Gastroesophageal sphincter (tissue), 4 donors: ENCODE data around the gene CHRNA7. TPM values are rescaled to one million over a fixed set of nuclear protein-coding genes. Genes with fewer than 3 reads are reported as not detected.

Experiments
- ATAC-seq: fragments of 150-250 bp; one replicate; pipeline ENCODE4 v1.9.1; 2016; ENCODE audit warnings: mild to moderate bottlenecking, moderate library complexity
- H3K27ac ChIP-seq, 4 donors: fragments of 200-600 bp; sonication (generic) in 3 of 4; 1 replicate in 3 of 4; 2 replicates in 1 of 4; pipeline ENCODE4 v1.5.1; 2016 to 2019
- H3K27me3 ChIP-seq: fragments of 200-600 bp; sonication (generic); one replicate; pipeline ENCODE4 v1.5.1; 2019
- H3K36me3 ChIP-seq, 2 donors: fragments of 200-600 bp; sonication (generic); one replicate each; pipeline ENCODE4 v1.5.1; 2019; ENCODE audit warnings: control low read depth in 1 of 2
- H3K4me1 ChIP-seq, 3 donors: fragments of 200-600 bp; sonication (generic); 1 replicate in 2 of 3; 2 replicates in 1 of 3; pipeline ENCODE4 v1.5.1; 2016 to 2019; ENCODE audit warnings: control low read depth in 2 of 3
- H3K4me3 ChIP-seq, 2 donors: fragments of 200-600 bp; sonication (generic); one replicate each; pipeline ENCODE4 v1.5.1; 2019; ENCODE audit warnings: mild to moderate bottlenecking in 1 of 2, moderate library complexity in 1 of 2
- H3K9me3 ChIP-seq, 3 donors: fragments of 200-600 bp; sonication (generic); one replicate each; pipeline ENCODE4 v1.5.1; 2017 to 2019; ENCODE audit warnings: control low read depth in 2 of 3
- EP300 ChIP-seq: sonication (generic); formaldehyde crosslinking; IDR thresholded peaks from one replicate; pipeline ENCODE4 v1.6.1; 2017; ENCODE audit warnings: antibody characterized with exemption, mild to moderate bottlenecking
- POLR2A ChIP-seq, 2 donors: fragments of 450-650 bp; IDR thresholded peaks; one replicate each; pipeline ENCODE4 v1.6.1; 2017; ENCODE audit warnings: antibody characterized with exemption in 2 of 2, mild to moderate bottlenecking in 2 of 2, moderate library complexity in 1 of 2
- POLR2AphosphoS5 ChIP-seq: sonication (generic); formaldehyde crosslinking; IDR thresholded peaks from one replicate; pipeline ENCODE4 v1.6.1; 2017; ENCODE audit warnings: antibody characterized with exemption
- WGBS, 2 donors: methylation state at CpG; one replicate each; pipeline ENCODE4 v1.1.5; 2018; ENCODE audit warnings: low coverage in 1 of 2; 5-methylcytosine and 5-hydroxymethylcytosine counted together
- total RNA-seq, 4 donors: library from RNA; depleted of rRNA; stranded (reverse); fragments of >200 nt; gene quantifications; one replicate each; pipeline ENCODE4 v1.1.0, GENCODE V29; 2016
- TF ChIP-seq, protein P1 (sequence below), 4 experiments: fragments of 200-600 bp in 2 of 4; fragments of 450-650 bp in 2 of 4; sonication (generic) in 1 of 4; IDR thresholded peaks; one replicate each; pipeline ENCODE4 v1.5.1; 2017 to 2019; ENCODE audit warnings: antibody characterized with exemption in 4 of 4, mild to moderate bottlenecking in 2 of 4, moderate library complexity in 2 of 4

The CHRNA7 gene
- total RNA-seq, 4 donors from 2014 or later = 0.13 to 2.5 (median 1.0) TPM

- TF ChIP-seq POLR2A (IDR thresholded peaks at IDR 0.05) = no peak
- TF ChIP-seq, protein P1, sequence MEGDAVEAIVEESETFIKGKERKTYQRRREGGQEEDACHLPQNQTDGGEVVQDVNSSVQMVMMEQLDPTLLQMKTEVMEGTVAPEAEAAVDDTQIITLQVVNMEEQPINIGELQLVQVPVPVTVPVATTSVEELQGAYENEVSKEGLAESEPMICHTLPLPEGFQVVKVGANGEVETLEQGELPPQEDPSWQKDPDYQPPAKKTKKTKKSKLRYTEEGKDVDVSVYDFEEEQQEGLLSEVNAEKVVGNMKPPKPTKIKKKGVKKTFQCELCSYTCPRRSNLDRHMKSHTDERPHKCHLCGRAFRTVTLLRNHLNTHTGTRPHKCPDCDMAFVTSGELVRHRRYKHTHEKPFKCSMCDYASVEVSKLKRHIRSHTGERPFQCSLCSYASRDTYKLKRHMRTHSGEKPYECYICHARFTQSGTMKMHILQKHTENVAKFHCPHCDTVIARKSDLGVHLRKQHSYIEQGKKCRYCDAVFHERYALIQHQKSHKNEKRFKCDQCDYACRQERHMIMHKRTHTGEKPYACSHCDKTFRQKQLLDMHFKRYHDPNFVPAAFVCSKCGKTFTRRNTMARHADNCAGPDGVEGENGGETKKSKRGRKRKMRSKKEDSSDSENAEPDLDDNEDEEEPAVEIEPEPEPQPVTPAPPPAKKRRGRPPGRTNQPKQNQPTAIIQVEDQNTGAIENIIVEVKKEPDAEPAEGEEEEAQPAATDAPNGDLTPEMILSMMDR (IDR thresholded peaks at IDR 0.05) = no peak
- TF ChIP-seq EP300 = no peak
- no peak for TF ChIP-seq POLR2AphosphoS5
- peaks cover 4% of the 10 kb centered on the region for H3K27me3 ChIP-seq
- no peaks in the 10 kb centered on the region for H3K36me3 ChIP-seq
- 80 to 100% methylated on average over 1 of the region's 3 CpGs for WGBS, 2 donors
- H3K9me3 ChIP-seq = no peaks in the 10 kb centered on the region
- no peaks in the 10 kb centered on the region for H3K4me1 ChIP-seq
- H3K4me3 ChIP-seq = no peak overlapping the region
- no peak overlapping the region for H3K27ac ChIP-seq
- ATAC-seq = no peak
Measured at GRCh38 chr15:32125595-32125994, 95.3 kb downstream of the CHRNA7 start.

DNA sequence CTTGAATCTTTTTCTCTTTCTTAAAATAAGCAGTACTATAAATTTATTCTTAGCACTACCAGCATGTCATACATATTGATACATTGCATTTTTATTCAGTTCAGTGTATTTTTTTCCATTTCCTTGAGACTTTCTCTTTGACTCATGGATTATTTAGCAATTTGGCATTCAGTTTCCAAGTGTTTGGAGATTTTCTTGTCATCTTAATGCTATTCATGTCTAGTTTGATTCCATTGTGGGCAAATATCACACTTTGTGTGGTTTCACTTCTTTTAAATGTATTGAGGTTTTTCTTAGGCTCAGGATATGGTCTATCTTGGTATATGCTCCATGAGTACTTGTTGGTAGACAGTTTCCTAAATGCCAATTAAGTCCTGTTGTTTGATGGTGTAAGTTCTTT, 99.5 kb downstream of the CHRNA7 start:
- Histone ChIP-seq H3K27ac (no peak overlapping the region), H3K36me3 (no peaks in the 10 kb centered on the region), H3K4me1 (no peaks in the 10 kb centered on the region), H3K27me3 (peaks cover 16% of the 10 kb centered on the region), H3K9me3 (no peaks in the 10 kb centered on the region), H3K4me3 (no peak overlapping the region)
- no peak for ATAC-seq
- TF ChIP-seq, protein P1 (IDR thresholded peaks at IDR 0.05) = no peak
- no peak for TF ChIP-seq EP300
- TF ChIP-seq POLR2A (IDR thresholded peaks at IDR 0.05) = no peak
- TF ChIP-seq POLR2AphosphoS5 = no peak

GRCh38 chr15:32130823-32131222, 100.5 kb downstream of the CHRNA7 start:
- no peak overlapping the region for H3K4me3 ChIP-seq
- no peaks in the 10 kb centered on the region for H3K4me1 ChIP-seq
- H3K27me3 ChIP-seq = peaks cover 16% of the 10 kb centered on the region
- TF ChIP-seq EP300 (no peak), POLR2A (IDR thresholded peaks at IDR 0.05) (no peak), POLR2AphosphoS5 (no peak)
- TF ChIP-seq, protein P1 (IDR thresholded peaks at IDR 0.05) = no peak
- 90 to 96% methylated on average over 3 of the region's 3 CpGs for WGBS, 2 donors
- H3K9me3 ChIP-seq = no peaks in the 10 kb centered on the region
- no peak overlapping the region for H3K27ac ChIP-seq
- H3K36me3 ChIP-seq = no peaks in the 10 kb centered on the region
- ATAC-seq = no peak

DNA sequence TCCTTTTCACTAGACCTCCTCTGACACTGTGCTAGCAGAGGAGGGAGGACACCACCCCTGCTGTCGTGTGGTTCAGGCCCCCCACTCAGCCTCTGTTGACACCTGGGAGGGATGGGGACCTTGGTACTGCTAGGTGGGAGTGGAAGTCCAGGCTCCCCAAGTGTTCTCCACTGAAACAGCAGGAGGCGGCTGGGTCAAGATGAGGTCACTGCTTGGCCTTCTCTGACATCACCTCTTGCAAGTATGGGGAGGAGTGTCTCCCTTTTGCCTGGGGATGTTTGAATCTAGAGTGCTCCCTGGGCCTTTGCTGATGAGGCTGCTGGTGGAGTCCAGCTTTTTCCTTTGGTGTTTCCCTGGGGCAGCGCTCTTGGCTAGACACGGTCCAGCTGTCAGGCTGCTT, 101.5 kb downstream of the CHRNA7 start:
- no peaks in the 10 kb centered on the region for H3K36me3 ChIP-seq
- no peak overlapping the region for H3K4me3 ChIP-seq
- H3K4me1 ChIP-seq = no peaks in the 10 kb centered on the region
- H3K9me3 ChIP-seq = no peaks in the 10 kb centered on the region
- H3K27me3 ChIP-seq = peaks cover 16% of the 10 kb centered on the region
- TF ChIP-seq POLR2A (IDR thresholded peaks at IDR 0.05) (no peak), POLR2AphosphoS5 (no peak), EP300 (no peak)
- TF ChIP-seq, protein P1 (IDR thresholded peaks at IDR 0.05) = no peak
- WGBS, 2 donors = 80% methylated on average over 1 of the region's 4 CpGs; no CpG with 5 or more reads in 1 of the 2 donors
- ATAC-seq = no peak
- no peak overlapping the region for H3K27ac ChIP-seq

GRCh38 chr15:32132859-32133258, 102.5 kb downstream of the CHRNA7 start:
- H3K4me1 ChIP-seq = no peaks in the 10 kb centered on the region
- no peak overlapping the region for H3K4me3 ChIP-seq
- peaks cover 16% of the 10 kb centered on the region for H3K27me3 ChIP-seq
- WGBS, 2 donors = 50 to 52% methylated on average over 2 of the region's 2 CpGs
- no peak overlapping the region for H3K27ac ChIP-seq
- no peaks in the 10 kb centered on the region for H3K9me3 ChIP-seq
- H3K36me3 ChIP-seq = no peaks in the 10 kb centered on the region
- ATAC-seq = no peak
- TF ChIP-seq POLR2A (IDR thresholded peaks at IDR 0.05) (no peak), POLR2AphosphoS5 (no peak), EP300 (no peak)
- TF ChIP-seq, protein P1 (IDR thresholded peaks at IDR 0.05) = no peak
